DOHH2 (cell line): ENCODE data around the gene PELI3.

ENCODE experiments used
- CTCF ChIP-seq: fragments of 200-600 bp; sonication (generic); IDR thresholded peaks from one replicate; pipeline ENCODE4 v1.5.1; 2014; ENCODE audit warnings: antibody characterized with exemption, mild to moderate bottlenecking, low read depth, low read length; ENCODE audit not compliant: poor library complexity, severe bottlenecking
- EZH2phosphoT487 ChIP-seq: fragments of 200-600 bp; sonication (generic); IDR thresholded peaks from 2 replicates; pipeline ENCODE4 v1.6.1; 2017; ENCODE audit warnings: borderline replicate concordance, mild to moderate bottlenecking, antibody characterized with exemption, low read length, moderate library complexity, mixed read lengths

DNA sequence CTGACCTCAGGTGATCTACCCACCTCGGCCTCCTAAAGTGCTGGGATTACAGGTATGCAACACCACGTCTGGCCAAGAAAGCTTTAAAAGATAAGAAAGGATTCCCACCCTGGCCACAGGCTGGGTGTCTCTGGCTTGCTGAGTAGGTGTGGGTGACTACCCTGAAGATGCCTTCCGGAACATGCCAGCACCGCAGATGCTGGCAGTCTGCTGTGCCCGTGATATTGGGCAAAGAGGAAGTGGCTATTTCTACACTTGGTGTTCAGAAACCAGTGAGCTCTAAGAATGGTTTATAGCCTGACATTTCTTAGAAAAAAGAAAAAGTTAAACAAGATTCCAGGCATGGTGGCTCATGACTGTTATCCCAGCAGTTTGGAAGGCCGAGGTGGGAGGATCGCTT is 34.1 kb upstream of the PELI3 start:
- TF ChIP-seq CTCF (no peak), EZH2phosphoT487 (no peak)
